HPDE6-E6E7 (cell line): ENCODE data around the gene FRMD3.

Source experiments
- DNase-seq: peaks from one replicate; pipeline ENCODE4 v3.0.0; 2011; ENCODE audit warnings: missing footprints; ENCODE audit errors: extremely low spot score

FRMD3 gene

DNA sequence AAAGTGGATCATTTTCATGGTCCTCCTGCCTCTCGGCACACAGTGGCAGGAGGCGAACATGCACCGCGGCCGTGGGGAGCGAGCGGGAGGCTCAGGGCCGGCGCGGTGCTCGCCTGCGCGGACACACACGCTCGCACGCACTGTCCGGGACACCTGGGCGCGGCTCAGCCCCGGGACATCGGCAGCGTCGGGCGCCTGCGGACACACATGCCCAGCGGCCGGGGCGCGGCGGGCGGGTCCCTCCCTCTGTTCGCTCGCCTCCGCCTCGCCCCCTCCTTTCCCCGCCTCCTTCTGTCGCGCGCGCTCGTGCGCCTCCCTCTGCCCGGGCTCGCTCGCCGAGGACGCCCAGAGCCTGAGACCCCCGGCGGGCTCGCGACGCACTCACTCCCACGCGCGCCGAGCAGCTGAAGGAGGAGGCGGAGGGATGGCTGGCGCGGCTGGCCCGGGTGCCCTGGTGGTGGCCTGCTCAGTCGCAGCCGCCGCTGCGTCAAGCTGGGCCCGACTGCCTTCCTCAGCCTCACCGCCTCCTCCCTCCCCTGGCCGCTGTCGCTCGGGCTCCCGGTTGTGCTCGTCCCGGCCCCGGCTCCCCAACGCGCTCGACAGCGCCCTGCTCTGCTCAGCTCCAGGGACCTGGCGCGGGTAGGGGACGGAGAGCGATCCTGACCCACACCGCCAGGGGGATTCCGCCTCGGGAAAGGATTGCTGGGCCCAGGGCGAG is at the start of gene FRMD3:
TSS of gene FRMD3 (minus strand) at position 230 of the 718 bp plus-strand sequence. CDS start at position 60, 170 bp downstream.
- no peak for DNase-seq

DNA sequence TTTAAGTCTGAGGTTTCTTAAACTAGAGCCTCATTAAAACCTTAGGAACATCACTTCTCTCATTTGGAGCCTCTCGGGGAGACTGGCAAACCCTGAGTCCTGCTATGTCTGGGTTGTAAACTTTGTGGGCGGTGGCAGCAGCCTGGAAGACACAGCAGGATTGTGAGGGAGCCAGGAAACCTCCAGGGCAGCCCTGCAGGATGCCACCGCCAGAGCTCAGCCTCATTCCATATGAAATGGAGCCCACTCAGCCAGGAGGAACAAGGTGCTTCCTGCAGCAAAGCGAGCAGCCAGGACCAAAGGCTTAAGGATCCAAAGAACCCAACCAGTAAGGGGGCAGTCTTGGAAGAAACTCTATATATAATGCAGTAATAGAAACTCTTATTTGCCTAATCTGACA is 46.8 kb upstream of the FRMD3 start:
- DNase-seq, result no peak

DNA sequence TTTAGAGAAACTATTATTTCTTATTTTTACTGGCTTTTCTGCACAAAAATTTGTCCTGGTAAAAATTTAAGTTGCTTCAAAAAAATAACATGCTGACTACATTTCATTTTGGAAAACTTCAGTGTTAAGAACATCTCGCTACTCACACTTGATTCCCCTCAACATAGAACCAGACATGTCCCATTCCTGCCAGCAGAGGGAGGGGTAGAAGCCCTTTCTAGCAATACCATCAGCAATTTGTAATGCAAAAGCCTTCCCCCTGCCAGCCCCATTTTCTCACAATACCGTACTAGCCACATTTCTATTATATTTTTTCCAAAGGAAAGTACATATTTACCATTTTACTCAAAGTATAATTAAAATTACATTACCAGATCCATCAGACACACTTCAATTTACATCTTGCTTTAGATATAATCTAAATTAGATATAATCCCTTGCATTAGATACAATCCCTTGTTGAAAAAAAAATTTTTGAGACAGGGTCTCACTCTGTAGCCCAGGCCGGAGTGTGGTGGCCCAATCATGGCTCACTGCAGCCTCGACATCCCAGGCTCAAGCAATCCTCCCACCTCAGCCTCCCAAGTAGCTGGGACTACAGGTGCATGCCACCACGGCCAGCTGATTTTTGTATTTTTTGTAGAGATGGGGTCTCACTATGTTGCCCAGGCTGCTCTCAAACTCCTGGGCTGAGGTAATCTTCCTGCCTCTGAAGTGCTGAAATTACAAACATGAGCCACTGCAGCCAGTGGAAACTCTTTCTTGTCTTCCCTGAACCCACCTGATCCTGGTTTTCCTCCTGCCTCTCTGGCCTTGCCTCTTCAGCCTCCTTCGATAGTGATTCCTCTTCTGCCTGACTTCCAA is 45.2 kb upstream of the FRMD3 start:
- peak; percentile 21 for DNase-seq

DNA sequence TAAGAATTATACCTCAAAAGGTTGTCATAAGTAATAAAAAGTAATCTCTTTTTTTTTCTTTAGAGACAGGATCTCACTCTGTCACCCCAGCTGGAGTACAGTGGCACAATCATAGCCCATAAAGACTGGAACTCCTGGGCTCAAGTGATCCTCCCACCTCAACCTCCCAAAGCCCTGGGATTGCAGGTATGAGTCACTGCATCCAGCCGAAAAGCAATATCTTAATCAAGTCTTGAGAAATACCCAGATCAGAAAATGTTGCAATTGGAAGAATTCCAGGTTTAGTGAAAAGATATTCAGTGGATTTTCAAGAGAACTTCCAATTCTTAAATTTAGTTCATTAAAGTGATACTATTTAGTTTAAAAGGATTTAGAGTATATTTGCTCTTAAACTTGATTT is 43.8 kb upstream of the FRMD3 start:
- no peak for DNase-seq

DNA sequence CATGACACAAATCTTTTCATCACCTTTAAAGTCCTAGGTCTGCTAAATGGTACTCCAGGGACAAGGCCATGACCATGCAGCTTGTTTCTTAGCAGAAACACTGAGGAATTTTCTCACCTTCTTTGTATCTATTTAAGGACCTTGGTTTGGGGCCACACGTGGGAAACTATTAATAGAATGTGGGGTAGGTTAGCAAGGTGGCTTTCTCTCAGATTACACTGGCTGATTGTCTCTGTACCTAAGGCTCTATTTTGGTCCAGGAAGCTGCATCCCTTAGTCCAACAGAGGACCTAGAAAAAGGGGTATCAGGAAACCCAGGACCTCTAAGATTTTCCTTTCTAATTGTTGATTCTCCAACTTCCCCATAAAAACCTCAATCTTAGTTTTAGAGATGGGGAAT is 36.3 kb upstream of the FRMD3 start:
- no peak for DNase-seq

DNA sequence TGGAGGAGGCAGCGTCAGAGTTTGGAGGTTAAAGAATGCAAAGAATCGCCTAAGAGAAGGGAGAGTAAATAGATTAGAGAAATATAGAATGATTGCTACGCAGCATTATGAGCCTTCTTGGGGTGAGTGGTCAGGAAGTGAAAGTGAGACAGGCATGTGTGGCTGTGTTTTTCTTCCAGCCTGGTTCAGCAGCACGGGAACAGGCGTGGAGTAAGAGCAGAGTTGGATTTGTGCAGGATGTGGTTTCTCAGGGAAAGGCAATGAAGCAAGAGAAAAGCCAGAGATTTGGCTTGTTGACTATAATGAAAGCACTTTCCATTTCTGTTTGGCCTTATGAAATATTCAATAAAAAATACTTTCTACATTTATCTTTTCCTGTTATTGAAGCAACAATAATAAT is 34.3 kb upstream of the FRMD3 start:
- DNase-seq, result no peak

DNA sequence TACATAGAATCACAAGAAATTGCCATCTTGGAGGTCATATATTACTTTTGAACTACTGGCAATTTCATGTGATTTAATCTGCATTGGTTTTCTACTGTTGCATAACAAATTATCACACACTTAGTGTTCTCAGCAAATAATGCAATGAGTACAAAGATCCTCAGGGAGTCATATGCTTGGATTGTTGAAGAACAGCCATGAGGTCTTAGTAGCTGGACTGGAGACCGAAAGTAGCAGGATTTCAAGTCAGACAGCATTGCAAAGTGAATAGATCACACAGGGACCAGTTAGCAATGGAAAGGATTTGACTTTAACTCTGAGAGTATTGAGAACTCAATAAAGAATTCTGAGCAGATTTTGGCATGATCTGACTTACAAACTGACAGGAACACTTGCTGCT is 32.2 kb upstream of the FRMD3 start:
- DNase-seq, result no peak

DNA sequence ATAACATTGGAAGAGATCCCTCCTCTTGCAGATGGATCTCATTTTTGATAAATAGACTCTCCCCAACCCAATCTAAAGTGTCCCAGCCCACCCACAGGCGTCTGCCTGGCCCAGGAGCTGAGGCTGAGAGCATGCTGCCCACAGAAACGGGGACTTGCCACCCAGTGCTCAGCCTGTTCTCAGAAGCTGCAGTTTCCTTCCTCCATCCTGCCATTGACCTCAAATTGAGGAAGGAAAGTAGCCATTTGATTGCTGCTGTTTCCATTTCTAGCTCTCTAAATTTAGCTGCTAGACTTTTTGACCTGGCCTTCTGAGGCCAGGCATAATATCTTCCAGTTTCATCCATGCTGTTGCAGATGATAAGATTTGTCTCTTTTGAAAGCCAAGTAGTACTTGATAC is 31.1 kb upstream of the FRMD3 start:
- no peak for DNase-seq

DNA sequence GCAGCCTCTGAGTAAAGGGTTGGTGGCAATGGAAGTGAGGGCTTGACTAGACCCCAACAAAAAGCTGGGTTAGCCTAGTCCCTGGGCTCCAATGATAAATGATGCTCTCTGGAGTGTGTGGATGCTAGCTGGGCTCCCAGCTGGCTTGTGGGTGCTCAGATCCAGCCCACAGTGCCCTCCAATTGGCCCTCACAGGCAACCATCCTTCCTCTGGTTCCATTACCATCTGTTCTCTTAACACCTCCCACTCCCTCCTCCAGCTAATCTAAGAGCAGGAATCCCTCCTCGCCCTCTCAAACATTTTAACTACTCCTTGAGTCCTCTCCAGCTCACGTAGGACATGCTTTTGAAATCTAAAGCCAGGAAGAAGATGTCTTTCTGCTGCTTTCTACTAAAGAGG is 25.2 kb upstream of the FRMD3 start:
- no peak for DNase-seq

DNA sequence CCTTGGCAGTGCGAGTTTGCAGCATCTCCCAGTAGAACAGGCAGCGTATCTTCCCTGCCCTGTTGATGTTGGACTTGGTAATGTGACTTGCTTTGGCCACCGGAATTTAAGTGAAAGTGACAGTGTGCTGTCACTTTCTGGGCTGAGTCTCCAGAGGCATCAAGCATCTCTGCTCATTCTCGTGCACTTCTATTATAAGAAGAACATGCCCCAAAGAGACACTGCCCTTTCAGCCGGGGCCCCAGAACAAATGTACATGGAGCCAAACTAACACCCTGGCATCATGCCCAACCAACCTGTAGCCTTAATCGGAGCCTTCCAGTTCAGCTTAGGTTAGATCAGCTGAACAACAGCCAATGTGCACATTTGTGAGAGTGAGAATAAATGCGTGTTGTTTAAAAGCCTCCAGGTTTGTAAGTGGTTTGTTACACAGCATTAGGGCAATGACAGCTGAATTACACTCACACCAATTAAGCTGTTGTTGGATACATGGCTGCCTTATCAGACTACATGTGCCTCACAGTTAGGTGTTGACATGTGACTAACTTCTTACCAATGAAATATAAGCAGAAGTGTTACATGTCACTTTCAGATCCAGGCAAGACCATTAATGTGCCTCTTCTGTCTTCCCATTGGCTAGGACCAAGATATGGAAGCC is 22.1 kb upstream of the FRMD3 start:
- no peak for DNase-seq

DNA sequence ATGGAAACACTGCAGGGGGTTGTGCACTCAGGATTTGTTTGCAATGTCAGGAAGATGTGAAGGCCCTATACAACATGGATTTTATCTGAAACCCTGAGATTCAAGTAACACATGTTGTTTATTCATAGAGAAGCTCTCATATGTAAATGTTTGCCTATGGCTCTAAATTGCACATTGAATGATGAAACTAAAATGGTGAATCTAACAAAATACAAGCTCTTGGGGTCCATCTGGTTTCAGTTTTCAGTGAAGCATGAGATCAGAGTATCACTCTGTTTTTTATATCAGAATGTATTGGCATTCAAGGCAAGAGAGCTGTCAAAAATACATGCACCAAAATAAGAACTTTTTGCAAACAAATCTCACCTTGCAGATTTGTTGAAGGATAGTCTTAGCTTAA is 19.6 kb upstream of the FRMD3 start:
- DNase-seq, result no peak

DNA sequence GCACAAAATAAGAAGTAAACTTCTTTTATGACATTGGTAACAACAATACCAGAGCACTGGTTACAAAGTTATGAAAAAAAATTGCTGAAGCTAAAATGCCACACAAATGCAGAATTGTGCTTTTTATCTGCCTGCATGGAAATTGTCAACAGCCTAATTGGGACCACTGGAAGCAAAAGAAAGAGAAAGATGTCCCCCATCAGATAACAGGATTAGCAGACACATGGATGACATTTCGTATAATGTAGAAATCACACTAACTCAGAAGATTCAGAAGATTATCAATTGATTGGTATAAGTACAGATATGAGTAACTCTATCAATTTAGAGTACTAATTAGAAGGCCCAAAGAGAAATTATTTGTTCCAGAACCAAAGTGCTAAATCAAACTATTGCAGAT is 19.1 kb upstream of the FRMD3 start:
- no peak for DNase-seq

DNA sequence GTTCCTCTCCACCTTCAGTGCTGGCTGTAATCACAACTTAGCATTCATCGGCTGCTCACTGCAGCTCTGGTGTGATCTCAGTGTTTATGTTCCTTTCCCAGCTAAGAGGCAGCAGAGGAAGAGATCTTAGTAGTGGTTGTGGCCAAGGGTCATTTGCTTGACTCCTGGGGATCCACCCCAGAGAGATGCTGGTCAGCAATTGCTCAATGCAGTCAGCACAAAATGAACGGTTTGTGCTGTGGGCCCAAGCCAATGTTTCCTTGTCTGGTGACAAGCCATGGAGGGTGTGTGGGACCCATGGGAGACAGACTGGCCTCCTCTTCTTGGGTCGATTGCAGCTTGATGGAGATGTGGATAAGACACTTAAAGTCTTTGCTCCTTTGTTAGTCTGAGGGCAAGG is 16.1 kb upstream of the FRMD3 start:
- no peak for DNase-seq

DNA sequence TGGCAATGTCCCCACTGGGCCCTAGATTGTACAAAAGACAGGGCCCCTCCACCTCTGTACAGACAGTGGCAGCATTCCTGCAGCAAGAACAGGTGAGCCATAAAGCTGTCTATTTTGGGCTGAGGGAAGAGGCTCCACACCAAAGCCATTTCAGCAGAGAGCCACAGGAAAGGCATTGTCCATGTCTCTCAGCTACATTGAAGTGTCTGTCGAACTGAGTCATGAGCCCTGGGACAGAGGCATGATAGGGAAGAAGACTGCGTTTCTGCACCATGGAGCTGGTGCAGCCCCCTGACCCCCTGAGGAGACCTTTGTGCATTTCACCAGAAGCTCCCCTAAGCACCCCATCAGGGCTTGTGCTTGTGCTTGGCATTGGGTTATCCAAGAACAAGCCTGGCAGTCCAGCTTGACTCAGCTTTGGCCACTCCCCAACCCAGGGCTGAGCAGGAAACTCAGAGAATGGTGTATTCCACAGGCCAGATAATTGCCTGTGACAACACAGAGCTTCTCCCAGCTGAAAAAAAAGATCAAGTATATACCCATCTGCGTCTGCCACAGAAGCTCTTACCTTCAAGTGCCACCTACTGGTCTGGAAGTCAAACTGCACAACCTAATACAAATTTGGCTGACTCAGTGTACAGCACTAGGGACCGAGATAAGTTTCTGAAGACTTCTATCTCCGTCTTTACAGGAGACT is 5.9 kb upstream of the FRMD3 start:
- no peak for DNase-seq

DNA sequence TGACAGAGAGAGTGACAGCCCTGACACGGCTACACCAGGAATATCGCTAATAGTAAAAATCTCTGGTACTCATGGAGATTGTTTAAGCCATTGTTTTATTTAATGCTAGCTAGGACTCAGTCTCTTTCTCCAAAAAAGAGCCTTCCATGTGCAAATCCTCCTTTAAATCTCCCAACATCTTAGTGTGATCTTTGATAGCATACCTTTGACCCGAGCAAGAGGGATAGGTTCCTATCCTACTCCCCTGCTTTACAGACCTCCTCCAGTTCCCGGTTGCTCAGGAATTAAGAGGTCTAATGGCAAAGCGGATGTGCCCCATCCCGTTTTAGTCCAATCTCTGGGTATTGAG is 663 bp upstream of the FRMD3 start:
- DNase-seq, result no peak

DNA sequence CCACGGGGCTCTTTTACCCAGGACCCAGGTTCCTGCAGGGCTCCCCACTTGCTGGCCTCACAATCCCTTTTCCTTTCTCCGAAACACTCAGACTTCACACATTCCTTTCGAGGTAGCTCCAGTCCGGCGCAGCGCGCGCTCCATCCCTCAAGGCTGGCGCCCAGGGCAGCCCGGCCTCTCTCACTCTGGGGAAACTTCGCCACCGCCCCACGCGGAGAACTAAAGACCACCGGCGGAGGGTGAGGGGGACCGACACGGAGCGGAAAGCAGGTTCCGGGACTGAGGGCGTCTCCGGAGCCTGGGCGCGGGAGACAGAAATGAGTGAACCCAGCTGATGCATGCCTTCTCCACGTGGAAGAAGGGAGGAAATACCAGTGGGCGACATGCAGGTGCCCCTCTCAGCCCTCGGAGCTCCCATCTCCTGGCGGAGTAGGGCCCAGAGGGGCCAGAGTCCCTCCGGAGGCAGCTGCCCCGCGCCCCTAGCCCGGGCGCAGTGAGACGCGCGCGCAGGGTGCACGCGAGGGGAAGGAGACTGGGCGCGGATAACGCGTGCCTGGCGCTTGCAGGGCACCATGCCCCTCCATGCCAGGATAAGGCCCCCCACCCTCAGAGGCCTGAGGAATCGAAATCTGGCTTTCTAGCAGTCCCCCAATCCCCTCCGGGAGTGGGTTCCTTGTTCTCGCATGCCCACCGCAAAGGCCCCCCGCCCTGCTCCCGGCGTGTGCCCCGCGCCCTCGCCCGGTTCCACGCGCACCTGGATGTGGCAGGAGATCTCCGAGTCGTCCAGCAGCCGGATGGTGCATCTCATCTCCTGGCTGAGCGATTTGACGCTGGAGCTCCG is 650 bp downstream of the FRMD3 start:
- DNase-seq, result no peak

DNA sequence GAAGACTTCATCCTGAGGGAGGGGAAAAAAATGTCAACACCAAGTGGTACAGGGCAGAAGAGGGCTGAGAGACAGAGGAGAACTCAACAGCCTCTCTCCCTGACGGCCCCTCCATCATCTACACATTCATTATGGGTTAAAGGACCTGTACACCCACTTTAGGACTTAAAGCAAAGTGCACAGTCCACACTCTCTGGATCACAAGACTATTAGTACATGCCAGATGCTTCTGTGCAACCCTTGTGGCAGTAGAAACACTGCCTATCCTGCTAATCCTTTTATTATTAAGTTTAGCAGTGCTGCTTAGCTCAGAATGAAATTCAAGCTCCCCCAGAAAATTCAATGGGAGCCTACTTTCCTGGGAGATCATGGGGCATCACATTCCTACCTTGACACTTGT is 1.9 kb downstream of the FRMD3 start:
- no peak for DNase-seq

DNA sequence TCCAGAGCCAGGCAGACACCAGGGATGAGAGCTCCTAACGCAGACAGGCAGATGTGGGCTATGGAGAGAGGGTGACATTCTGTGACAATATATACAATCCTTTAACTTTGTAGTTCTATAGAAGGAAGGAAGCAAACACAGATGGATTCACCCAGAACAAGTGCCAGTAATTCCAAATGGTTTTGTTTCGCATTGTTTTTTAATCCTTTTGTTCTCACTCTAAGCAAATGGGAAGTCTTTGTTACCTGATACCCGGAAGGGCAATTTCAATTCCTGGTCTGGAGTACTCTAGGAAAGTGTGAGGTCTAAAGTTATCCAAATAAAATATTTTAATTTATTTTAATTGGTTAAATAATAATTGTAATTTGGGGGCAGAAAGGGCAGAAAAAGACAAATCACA is 2.5 kb downstream of the FRMD3 start:
- no peak for DNase-seq

DNA sequence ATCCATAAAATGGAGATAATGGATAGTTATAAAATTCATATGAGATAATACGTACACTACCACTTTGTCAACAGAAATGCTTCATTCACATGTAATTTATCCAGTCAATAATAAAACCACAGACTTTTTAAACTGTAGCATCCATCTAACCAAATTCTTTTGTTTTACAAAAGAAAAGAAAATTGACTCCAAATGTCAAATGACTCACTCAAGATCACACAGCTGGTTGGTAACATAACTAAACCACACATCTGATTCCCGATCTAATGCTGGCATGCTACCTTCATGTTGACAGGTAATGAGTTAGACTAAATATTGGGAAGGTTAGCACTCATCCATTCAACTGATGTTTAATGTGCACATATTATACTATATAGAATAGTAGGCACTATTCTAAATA is 4.9 kb downstream of the FRMD3 start:
- no peak for DNase-seq

DNA sequence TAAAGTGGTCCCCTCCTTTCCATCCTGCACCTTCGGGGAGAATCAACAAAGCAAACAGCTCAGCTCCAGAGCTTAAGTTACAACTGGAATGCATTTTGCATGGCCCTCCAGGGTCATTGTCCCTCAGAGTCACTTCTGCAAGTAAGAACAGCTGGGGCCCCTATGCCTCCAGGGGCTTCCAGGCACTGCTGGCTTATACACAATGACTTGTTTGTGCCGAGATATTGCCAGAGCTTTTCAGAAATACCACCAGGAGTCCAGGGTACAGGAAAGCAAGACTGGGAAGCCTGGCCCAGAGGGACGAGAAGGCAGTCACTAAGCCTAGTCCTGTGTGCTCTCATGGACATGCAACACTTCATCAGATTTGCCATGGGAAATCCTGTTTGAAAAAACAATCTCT is 11.3 kb downstream of the FRMD3 start:
- DNase-seq, result no peak

DNA sequence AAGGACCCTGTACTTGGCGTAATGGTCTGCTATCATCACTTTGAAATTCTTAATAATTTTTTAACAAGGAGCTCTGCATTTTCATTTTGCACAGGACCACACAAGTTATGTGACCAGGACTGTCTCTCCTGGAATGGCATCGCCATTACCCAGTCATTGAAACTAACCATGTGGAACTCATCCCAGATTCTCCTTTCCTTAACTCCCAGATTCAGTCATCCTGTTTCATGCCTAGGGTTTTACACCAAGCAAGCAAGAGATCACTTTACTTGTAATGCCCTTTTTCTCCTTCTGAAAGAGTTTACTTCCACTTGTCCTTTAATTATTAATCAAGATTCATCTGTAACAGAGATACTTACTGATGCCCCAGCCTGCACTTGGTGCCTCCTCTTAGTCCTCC is 12.0 kb downstream of the FRMD3 start:
- DNase-seq, result no peak
